Stimulated activated CD4-positive, alpha-beta T cell treated with anti-CD3 and anti-CD28 coated beads, Interleukin-4, amount 100 ng/mL, for 4 hours (primary cell): ENCODE results near the gene RNF182.
"Not testable (repeated sequence)": the region's sequence is repeated elsewhere in the genome, so short reads cannot be mapped to it uniquely, and the experiment has no call there.

Source experiments
- DNase-seq, 2 experiments: peaks; one replicate each; pipeline ENCODE4 v3.0.0-alpha.2; 2020

Gene RNF182

DNA sequence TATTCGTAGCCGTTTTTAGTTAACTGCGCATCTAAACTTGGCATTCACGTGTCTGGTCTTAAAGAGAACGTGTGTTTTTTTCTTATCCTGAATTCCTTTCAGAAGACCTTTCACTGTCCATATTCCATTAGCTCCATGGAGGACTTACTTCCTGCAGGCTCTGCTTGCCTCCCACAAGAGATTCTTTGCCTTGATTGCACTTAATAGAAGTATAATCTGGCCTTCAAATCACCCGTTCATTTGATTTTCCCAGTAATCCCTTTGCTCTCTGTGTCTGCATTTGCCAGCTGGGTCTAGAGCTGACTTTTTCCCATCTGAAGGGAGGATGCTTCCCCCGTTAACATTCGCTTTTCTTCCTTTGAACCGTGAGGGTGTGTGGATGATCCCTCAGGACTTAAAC lies 79.5 kb downstream of the RNF182 start:
- DNase-seq: no peak

DNA sequence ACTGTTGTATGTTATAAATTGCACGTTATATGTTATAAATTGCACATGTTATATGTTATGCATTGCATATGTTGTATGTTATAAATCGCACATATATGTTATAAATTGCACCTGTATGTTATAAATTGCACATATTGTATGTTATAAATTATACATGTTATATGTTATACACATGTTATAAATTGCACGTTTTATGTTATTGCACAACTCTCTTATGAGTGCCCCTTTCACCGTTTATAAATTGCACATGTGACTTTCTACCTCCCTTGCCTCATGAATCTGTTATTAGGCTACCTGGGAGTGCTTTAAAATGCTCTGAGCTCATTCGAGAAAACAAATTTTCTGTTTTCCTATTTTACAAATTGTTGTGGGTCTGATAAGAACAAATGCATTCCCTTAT lies 84.1 kb downstream of the RNF182 start:
- DNase-seq: no peak

DNA sequence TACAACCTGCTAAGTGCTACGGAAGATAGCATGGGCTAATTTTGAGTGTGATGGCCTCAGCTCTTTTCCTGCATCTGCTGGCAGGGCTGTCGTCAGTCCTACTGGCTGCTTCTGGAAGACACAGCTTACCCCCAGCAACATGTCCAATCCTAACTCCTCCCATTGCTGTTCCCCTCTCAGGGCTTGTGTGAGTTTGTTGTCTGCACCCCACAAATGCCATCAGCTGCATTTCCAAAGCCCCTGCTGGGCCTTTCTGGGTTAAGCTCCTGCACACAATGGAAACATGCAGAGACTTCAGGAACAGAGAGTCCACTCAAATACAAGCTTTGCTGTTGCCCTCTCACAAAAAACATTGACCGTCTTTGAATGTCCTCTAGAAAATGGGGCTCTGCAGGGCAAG lies 84.7 kb downstream of the RNF182 start:
- DNase-seq: no peak

DNA sequence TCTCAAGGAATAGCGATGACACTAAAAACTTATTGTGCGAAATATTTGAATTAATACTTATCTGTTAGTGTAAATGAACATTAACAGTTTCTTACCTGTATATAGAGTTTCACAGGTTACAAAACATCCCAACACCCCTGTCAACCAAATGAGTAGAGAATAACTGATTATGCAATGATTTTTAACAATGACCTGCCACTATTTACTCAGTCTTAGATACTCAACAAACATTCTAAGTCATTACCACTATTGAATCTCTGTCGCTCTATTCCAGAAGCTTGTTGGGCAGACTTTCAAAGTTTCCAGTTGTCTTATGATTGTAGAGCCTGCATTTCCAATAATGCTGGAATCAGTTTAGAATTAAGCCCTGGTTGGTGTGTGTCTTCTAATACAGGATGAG lies 85.5 kb downstream of the RNF182 start:
- no peak for DNase-seq

DNA sequence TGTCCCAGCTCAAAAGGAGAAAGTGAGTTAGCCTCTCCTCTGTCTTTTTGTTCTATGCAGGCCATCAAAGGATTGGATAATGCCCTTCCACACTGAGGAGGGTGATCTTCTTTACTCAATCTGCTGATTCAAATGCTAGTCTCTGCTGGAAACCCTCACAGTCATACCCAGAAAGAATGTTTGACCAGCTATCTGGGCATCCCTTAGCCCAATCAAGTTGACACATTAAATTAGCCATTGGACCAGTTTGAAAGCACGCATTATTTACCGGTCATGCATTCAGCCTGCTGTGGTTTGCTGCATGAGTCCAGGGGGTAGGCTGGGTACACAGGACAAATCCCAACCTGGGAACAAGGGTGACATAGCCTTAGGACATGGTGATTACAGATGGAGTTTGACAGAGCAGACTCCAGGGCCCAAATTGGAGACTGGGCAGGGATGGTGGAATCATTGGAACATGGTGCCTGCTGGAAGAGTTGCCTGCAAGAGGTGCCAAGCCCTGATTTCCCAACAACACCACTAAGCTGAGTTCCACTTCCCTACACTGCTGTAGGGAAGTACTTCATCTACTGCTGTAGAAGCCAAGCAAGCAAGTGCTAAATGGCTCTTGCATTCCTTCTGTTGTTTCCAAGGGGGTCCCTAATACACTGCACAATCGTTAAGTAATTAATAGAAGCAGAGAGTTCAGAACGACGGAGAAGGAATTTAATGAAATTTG lies 87.7 kb downstream of the RNF182 start:
- no peak for DNase-seq

DNA sequence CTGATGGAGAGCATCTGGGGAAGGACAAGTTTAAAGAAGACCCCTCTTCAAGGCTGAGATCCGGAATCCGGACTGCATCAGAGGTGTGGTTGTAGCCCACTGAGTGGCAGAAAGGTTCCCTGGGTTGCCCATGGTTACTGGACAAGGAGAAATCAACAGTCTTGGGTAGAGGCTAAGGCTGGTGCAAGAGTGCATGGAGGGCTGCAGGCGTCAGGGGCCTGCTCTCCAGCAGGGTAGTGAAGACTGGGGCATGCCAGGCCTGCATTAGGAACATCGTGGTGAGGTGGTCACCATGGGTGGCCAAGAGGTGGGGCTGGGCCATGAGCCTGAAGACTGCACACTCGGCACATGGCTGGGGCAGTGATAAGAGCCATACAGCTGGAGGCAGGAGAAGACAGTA lies 91.2 kb downstream of the RNF182 start:
- DNase-seq: no peak

DNA sequence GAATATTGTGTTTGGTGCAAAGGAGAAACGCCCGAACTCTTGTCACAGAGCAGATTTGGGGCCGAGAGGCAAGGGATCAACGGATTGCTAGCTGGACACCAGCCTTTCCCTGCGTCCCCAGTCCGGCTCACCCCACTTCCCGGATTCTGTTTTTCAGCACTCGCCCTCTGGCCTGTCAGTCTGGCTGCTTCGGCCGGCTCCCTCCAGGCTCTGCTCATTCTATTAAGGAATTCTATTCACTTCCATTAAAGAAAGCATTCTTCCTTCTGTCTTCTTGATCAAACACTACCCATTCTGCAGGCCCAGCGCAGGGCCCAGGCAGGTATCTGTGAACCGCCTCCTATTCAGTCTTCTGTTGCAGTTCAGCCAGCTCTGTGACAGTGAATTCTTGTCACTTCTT lies 91.7 kb downstream of the RNF182 start:
- no peak for DNase-seq

DNA sequence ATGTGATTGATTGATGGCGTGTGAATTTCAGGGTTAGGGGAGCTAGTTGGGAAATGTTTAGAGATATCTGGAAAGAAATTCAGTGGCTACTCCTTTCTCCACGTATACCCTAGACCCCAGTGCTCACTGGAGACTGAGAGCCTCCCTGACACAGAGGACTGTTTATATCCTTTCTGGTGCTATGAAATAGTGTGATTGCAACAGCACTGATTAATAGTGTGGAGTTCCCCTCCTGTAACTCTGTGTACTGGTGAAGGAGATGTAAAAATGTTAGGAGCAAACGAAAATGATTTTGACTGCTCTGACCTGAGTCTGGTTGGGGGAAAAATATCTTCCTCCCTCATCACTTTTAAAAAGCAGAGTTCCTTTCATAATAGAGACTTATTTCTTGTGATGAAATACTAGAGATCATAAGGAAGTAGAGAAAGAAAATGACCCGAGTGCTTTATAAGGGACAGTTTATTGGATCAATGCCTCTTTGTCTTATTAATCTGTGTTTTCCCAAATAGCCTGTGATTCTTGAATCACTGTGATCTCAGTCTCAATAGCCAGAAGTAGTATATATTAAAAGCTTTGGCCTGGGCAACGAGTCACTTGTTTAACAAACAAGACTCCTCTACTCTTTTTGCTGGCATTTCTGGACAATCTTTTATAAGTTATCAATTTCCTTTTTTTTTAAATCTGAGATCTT lies 92.3 kb downstream of the RNF182 start:
- no peak for DNase-seq

DNA sequence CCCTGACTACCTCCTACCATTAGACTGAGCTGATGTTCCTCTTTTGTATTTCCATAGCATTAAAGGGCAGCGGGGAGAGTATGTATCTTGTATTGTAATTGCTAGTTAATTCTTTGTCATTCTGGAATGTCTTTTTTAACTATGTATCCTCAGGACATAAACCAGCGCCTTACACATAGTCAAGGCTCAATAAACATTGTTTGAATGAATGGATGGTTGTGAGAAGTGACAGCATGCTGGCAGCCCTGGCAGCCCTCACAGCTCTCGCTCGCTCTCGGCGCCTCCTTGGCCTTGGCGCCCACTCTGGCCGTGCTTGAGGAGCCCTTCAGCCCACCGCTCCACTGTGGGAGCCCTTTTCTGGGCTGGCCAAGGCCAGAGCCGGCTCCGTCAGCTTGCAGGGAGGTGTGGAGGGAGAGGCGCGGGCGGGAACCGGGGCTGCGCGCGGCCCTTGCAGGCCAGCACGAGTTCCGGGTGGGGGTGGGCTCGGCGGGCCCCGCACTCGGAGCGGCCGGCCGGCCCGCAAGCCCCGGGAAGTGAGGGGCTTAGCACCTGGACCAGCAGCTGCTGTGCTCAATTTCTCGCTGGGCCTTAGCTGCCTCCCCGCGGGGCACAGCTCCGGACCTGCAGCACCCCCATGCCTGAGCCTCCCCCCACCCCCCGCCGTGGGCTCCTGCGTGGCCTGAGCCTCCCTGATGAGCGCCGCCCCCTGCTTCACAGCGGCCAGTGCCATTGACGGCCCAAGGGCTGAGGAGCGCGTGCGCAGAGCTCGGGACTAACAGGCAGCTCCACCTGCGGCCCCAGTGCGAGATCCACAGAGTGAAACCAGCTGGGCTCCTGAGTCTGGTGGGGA lies 93.1 kb downstream of the RNF182 start:
- DNase-seq: no peak

DNA sequence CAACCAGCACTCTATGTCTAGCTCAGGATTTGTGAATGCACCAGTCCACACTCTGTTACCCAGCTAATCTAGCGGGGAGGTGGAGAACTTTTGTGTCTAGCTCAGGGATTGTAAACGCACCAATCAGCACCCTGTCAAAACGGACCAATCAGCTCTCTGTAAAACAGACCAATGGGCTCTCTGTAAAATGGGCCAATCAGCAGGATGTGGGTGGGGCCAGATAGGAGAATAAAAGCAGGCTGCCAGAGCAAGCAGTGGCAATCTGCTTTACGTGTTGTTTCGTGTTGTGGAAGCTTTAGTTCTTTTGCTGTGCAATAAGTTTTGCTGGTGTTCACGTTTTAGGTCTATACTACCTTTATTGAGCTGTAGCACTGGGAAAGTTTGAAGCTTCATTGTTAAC lies 93.8 kb downstream of the RNF182 start:
- not testable (repeated sequence) for DNase-seq

DNA sequence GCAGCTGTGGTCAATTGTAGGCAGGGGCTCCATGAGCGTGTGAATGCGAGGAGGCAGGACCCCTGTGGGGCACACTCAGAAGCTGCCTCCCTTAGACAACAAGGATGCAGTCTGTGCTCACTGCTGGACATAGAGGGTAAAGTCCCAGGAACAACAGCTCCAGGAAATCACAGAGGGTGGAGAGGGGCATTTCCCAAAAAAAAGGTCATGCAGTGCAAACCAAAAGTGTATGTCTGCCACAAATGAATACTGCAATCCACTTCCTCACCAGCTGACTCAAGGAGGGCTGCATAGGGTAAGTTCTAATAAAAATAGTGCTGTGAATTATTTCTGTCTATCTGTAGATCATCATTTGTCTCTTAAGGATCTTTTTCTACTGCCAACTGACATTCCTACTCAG lies 95.8 kb downstream of the RNF182 start:
- no peak for DNase-seq

DNA sequence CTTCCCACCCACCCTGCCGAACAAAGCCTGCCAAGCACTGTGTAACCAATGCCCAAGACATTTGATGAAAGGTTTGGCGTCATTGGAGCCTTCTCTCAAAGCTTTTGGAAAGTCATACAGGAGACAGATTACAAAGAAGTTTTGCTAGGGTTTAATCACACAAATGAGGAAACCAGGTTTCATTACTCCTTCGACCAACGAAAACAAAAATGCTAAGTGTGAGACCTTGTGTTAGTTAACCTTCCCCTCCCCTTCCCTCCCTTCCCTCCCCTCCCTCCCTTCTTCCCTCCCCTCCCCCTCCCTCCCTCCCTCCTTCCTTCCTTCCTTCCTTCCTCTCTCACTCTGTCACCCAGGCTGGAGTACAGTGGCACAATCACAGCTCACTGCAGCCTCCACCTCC lies 96.7 kb downstream of the RNF182 start:
- no peak for DNase-seq

DNA sequence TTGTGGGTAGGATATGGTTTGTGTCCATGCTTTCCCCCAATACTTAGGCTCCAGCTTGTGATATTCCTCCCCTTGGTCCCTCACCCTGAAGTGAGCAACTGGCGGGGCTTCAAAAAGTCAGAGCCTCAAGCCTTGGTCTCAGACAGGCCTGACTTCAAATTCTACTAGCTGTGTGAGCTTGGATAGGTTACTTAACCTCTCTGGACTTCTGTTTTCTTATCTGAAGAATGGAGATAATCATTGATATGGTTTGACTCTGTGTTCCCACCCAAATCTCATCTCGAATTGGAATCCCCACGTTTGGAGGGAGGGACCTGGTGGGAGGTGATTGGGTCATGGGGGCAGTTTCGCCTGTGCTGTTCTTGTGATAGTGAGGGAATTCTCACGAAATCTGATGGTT lies 97.9 kb downstream of the RNF182 start:
- no peak for DNase-seq

DNA sequence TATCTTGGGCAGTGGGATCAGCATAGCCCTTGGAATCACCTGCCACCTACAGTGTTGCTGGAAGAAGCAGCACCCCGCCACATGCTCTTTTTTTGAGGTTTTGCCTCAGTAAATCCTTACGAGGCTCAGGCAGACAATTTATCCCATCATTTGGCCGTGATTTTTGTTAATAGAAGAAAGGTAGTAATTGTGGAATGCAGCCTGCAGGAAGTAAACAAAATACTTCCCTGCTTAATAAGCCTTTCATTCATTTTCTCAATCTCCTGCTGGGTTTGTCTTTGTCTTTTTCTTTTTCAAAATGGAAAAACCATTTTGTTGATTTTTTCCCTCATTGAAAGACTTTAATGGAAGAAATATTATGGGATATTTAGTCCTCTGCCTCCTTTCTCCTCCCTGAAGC lies 99.1 kb downstream of the RNF182 start:
- DNase-seq: no peak

DNA sequence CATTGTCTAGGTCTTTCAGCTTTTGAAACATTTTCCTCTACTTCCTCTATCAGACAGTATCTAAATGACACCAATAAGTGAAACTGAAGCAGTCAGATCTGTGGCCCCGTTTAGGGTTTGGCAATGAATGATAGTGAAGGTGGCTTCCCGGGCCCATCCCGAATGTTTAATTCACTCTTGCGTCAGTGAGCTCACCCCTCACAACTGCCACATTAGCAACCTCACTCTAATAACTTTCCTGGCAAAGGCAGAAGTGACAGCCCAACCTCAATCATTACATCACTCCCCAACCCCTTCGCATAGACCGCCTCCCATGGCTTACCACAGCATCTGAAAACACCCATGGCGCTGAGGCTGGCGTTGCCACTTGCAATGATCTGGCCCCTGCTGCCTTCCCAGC lies 100.4 kb downstream of the RNF182 start:
- DNase-seq: no peak

DNA sequence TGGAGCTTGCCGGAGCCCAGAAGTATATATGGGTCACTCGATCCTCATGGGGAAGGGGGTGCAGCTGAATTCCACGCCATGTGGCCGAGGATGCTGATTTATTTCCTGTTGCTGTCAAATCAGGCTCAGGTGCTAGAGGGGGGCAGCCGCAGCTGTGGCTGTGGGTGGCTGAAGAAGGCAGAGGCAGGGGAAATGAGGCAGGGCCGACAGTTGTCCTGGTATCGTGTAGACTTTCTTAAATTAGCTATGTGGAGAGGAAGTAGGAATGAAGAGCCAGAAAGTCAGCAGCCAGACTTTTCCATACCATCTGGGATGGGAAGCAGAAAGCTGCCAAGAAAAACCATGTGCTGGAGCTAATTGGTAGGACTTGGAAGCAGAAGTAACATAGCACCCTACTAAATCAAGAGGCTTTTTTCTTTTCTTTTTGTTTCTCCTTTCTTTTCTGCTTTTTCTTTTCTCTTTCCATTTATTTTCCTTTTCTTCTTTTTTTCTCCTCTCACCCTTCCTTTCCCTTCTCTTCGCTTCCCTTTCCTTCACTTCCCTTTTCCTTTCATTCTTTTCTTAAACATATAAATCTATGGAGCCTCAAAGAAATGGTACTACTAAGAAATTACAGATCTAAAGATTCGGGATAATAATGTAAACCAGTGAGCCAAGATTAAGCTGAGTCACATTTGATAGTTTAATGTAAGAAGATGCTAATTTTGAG lies 102.2 kb downstream of the RNF182 start:
- DNase-seq: no peak

DNA sequence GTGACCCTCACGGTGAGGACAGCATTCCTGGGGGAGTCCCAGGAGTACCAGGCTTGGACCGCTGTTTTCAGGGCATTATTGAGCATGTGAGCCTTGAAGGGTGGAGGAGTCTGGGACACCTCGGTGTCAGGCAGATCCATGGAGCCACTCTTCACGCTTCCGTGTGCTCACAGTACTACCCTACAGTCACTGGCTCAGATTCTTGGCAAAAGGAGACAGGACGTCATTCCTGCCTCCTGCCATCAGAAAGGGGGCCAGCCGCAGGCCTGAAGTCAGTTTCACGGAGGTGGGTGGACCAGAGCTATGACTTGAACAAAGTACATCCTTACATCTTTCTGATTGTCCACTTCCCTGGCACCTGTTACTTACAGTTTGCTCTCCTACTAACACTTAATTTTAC lies 103.9 kb downstream of the RNF182 start:
- DNase-seq: no peak

DNA sequence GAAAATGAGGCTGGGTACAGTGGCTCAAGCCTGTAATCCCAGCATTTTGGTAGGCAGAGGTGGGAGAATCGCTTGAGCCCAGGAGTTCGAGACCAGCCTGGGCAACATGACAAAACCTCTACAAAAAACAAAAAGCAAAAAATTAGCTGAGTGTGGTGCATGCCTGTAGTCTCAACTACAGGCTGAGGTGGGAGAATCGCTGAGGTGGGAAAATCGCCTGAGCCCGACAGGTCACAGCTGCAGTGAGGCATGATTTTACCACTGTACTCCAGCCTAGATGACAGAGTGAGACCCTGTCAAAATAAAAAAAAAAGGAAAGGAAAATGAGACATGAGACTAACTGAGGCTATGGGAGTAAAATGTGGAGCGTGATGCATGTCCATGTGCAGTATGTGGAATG lies 104.9 kb downstream of the RNF182 start:
- no peak for DNase-seq
